AG09309 (cell line): ENCODE results near the gene PRSS48.

Experiments
- DNase-seq: peaks from one replicate; pipeline ENCODE4 v3.0.0-alpha.2; 2010; ENCODE audit warnings: low read depth
- H3K4me3 ChIP-seq: 2 replicates; pipeline ENCODE4 v1.5.1; 2011; ENCODE audit warnings: mild to moderate bottlenecking, low read depth, low read length, moderate library complexity; ENCODE audit not compliant: control insufficient read depth
- CTCF ChIP-seq: IDR thresholded peaks from 2 replicates; pipeline ENCODE4 v1.5.1; 2011; ENCODE audit warnings: mild to moderate bottlenecking, low read depth, low read length, inconsistent platforms; ENCODE audit not compliant: insufficient read depth, control insufficient read depth; ENCODE audit errors: missing control alignments

The PRSS48 gene

GRCh38 chr4:151323667-151324066 lies 46.7 kb downstream of the PRSS48 start:
- no peak for DNase-seq
- no peak for TF ChIP-seq CTCF
- H3K4me3 ChIP-seq, result no peak overlapping the region

- peak overlapping the region; percentile 93 for H3K4me3 ChIP-seq
- DNase-seq, result no peak
- TF ChIP-seq CTCF, result no peak
Measured at GRCh38 chr4:151324124-151324751, 47.3 kb downstream of the PRSS48 start.

- TF ChIP-seq CTCF, result no peak
- peak overlapping the region; percentile 93 for H3K4me3 ChIP-seq
Measured at GRCh38 chr4:151324752-151325110, 47.8 kb downstream of the PRSS48 start.

GRCh38 chr4:151325111-151325948 lies 48.4 kb downstream of the PRSS48 start, which contains the start of gene SH3D19:
Gene SH3D19, minus strand, starts transcription at chr4:151325605. Its CDS starts 253 bp downstream, at chr4:151325352.
- TF ChIP-seq CTCF, result no peak
- H3K4me3 ChIP-seq, result peak within 1 kb of the TSS; percentile 93
- DNase-seq, result no peak

More at GRCh38 chr4:151324752-151325110, 47.8 kb downstream of the PRSS48 start:
- no peak for DNase-seq

- peak overlapping the region; percentile 93 for H3K4me3 ChIP-seq
- TF ChIP-seq CTCF, result no peak
Measured at GRCh38 chr4:151325949-151326246, 48.9 kb downstream of the PRSS48 start.

GRCh38 chr4:151329217-151330007 lies 52.5 kb downstream of the PRSS48 start:
- no peak for TF ChIP-seq CTCF
- DNase-seq, result no peak
- H3K4me3 ChIP-seq, result no peak overlapping the region

More at GRCh38 chr4:151325949-151326246, 48.9 kb downstream of the PRSS48 start:
- no peak for DNase-seq
